Measurements from ENCODE around the gene ZNF346. TPM values are rescaled to one million over a fixed set of nuclear protein-coding genes. Genes with fewer than 3 reads are reported as not detected.

The ZNF346 gene
- total RNA-seq, 2 donors from 2014 or later, result 14.9 to 18.4 TPM

- ATAC-seq, result no peak
- Mint-ChIP-seq H3K27me3 (peaks cover 7% of the 10 kb centered on the region), H3K4me1 (peaks cover 4% of the 10 kb centered on the region), H3K4me3 (no peak overlapping the region), H3K27ac (no peak overlapping the region), H3K36me3 (ENCODE audit: low read depth) (peaks cover 4% of the 10 kb centered on the region)
- no peaks in the 10 kb centered on the region for H3K9me3 ChIP-seq (ENCODE audit: control insufficient read depth, low read length, poor library complexity, severe bottlenecking)
- DNase-seq, result no peak
Observed at GRCh38 chr5:177094224-177095087, 72.0 kb downstream of the ZNF346 start.

- Mint-ChIP-seq H3K36me3 (ENCODE audit: low read depth) (peaks cover 4% of the 10 kb centered on the region), H3K4me1 (peaks cover 4% of the 10 kb centered on the region), H3K4me3 (no peak overlapping the region), H3K27me3 (peaks cover 1% of the 10 kb centered on the region), H3K27ac (no peak overlapping the region)
- ATAC-seq (no peak), DNase-seq (no peak)
- no peaks in the 10 kb centered on the region for H3K9me3 ChIP-seq (ENCODE audit: control insufficient read depth, low read length, poor library complexity, severe bottlenecking)
Observed at GRCh38 chr5:177095088-177095669, 72.7 kb downstream of the ZNF346 start.

- H3K4me1 Mint-ChIP-seq, result peaks cover 4% of the 10 kb centered on the region
- no peak overlapping the region for H3K4me3 Mint-ChIP-seq
- no peaks in the 10 kb centered on the region for H3K9me3 ChIP-seq (ENCODE audit: control insufficient read depth, low read length, poor library complexity, severe bottlenecking)
- no peak overlapping the region for H3K27ac Mint-ChIP-seq
- no peaks in the 10 kb centered on the region for H3K27me3 Mint-ChIP-seq
- no peak for DNase-seq
- ATAC-seq, result no peak
- peaks cover 4% of the 10 kb centered on the region for H3K36me3 Mint-ChIP-seq (ENCODE audit: low read depth)
Observed at GRCh38 chr5:177096162-177097015, 73.9 kb downstream of the ZNF346 start.

GRCh38 chr5:177097016-177097985, 74.8 kb downstream of the ZNF346 start:
- ATAC-seq (no peak), DNase-seq (no peak)
- Mint-ChIP-seq H3K27me3 (no peaks in the 10 kb centered on the region), H3K36me3 (ENCODE audit: low read depth) (peaks cover 4% of the 10 kb centered on the region), H3K27ac (no peak overlapping the region), H3K4me3 (no peak overlapping the region), H3K4me1 (peaks cover 4% of the 10 kb centered on the region)
- no peaks in the 10 kb centered on the region for H3K9me3 ChIP-seq (ENCODE audit: control insufficient read depth, low read length, poor library complexity, severe bottlenecking)

- no peaks in the 10 kb centered on the region for H3K9me3 ChIP-seq (ENCODE audit: control insufficient read depth, low read length, poor library complexity, severe bottlenecking)
- DNase-seq (no peak), ATAC-seq (no peak)
- H3K4me1 Mint-ChIP-seq, result peaks cover 4% of the 10 kb centered on the region
- H3K27ac Mint-ChIP-seq, result no peak overlapping the region
- H3K36me3 Mint-ChIP-seq (ENCODE audit: low read depth), result peaks cover 4% of the 10 kb centered on the region
- H3K4me3 Mint-ChIP-seq, result no peak overlapping the region
- H3K27me3 Mint-ChIP-seq, result no peaks in the 10 kb centered on the region
Observed at GRCh38 chr5:177098120-177098469, 75.6 kb downstream of the ZNF346 start.

GRCh38 chr5:177098470-177099141, 76.1 kb downstream of the ZNF346 start:
- DNase-seq, result no peak
- ATAC-seq, result no peak
- Mint-ChIP-seq H3K4me3 (no peak overlapping the region), H3K4me1 (peaks cover 4% of the 10 kb centered on the region), H3K36me3 (ENCODE audit: low read depth) (peaks cover 4% of the 10 kb centered on the region), H3K27me3 (peaks cover 4% of the 10 kb centered on the region), H3K27ac (no peak overlapping the region)
- no peaks in the 10 kb centered on the region for H3K9me3 ChIP-seq (ENCODE audit: control insufficient read depth, low read length, poor library complexity, severe bottlenecking)

GRCh38 chr5:177099422-177100093, 77.1 kb downstream of the ZNF346 start:
- H3K4me3 Mint-ChIP-seq, result no peak overlapping the region
- H3K27ac Mint-ChIP-seq, result no peak overlapping the region
- no peak for ATAC-seq
- peaks cover 4% of the 10 kb centered on the region for H3K4me1 Mint-ChIP-seq
- no peaks in the 10 kb centered on the region for H3K9me3 ChIP-seq (ENCODE audit: control insufficient read depth, low read length, poor library complexity, severe bottlenecking)
- DNase-seq, result no peak
- peaks cover 4% of the 10 kb centered on the region for H3K36me3 Mint-ChIP-seq (ENCODE audit: low read depth)
- H3K27me3 Mint-ChIP-seq, result peaks cover 12% of the 10 kb centered on the region

- H3K4me3 Mint-ChIP-seq, result no peak overlapping the region
- DNase-seq (no peak), ATAC-seq (no peak)
- no peaks in the 10 kb centered on the region for H3K9me3 ChIP-seq (ENCODE audit: control insufficient read depth, low read length, poor library complexity, severe bottlenecking)
- H3K36me3 Mint-ChIP-seq (ENCODE audit: low read depth), result peaks cover 2% of the 10 kb centered on the region
- H3K27ac Mint-ChIP-seq, result no peak overlapping the region
- H3K4me1 Mint-ChIP-seq, result peaks cover 2% of the 10 kb centered on the region
- H3K27me3 Mint-ChIP-seq, result peaks cover 13% of the 10 kb centered on the region
Observed at GRCh38 chr5:177100714-177101121, 78.2 kb downstream of the ZNF346 start.

GRCh38 chr5:177103523-177104253, 81.2 kb downstream of the ZNF346 start:
- Mint-ChIP-seq H3K27ac (no peak overlapping the region), H3K27me3 (peaks cover 21% of the 10 kb centered on the region), H3K4me3 (no peak overlapping the region), H3K4me1 (no peaks in the 10 kb centered on the region), H3K36me3 (ENCODE audit: low read depth) (no peaks in the 10 kb centered on the region)
- no peak for DNase-seq
- no peaks in the 10 kb centered on the region for H3K9me3 ChIP-seq (ENCODE audit: control insufficient read depth, low read length, poor library complexity, severe bottlenecking)
- ATAC-seq, result no peak

- H3K27ac Mint-ChIP-seq, result no peak overlapping the region
- no peaks in the 10 kb centered on the region for H3K36me3 Mint-ChIP-seq (ENCODE audit: low read depth)
- H3K9me3 ChIP-seq (ENCODE audit: control insufficient read depth, low read length, poor library complexity, severe bottlenecking), result no peaks in the 10 kb centered on the region
- no peaks in the 10 kb centered on the region for H3K4me1 Mint-ChIP-seq
- ATAC-seq (no peak), DNase-seq (no peak)
- no peak overlapping the region for H3K4me3 Mint-ChIP-seq
- H3K27me3 Mint-ChIP-seq, result peaks cover 21% of the 10 kb centered on the region
Observed at GRCh38 chr5:177105691-177106476, 83.4 kb downstream of the ZNF346 start.

- H3K27ac Mint-ChIP-seq, result no peak overlapping the region
- no peaks in the 10 kb centered on the region for H3K36me3 Mint-ChIP-seq (ENCODE audit: low read depth)
- DNase-seq, result no peak
- no peaks in the 10 kb centered on the region for H3K9me3 ChIP-seq (ENCODE audit: control insufficient read depth, low read length, poor library complexity, severe bottlenecking)
- peaks cover 21% of the 10 kb centered on the region for H3K27me3 Mint-ChIP-seq
- no peak overlapping the region for H3K4me3 Mint-ChIP-seq
- peaks cover 2% of the 10 kb centered on the region for H3K4me1 Mint-ChIP-seq
- ATAC-seq, result no peak
Observed at GRCh38 chr5:177107159-177107558, 84.7 kb downstream of the ZNF346 start.

All from T-helper 17 cell (primary cell).